ENCODE results near the gene GPR137C.
A peak's percentile ranks its signal among the peaks of the same experiment; 100 is the strongest.

The GPR137C gene

DNA sequence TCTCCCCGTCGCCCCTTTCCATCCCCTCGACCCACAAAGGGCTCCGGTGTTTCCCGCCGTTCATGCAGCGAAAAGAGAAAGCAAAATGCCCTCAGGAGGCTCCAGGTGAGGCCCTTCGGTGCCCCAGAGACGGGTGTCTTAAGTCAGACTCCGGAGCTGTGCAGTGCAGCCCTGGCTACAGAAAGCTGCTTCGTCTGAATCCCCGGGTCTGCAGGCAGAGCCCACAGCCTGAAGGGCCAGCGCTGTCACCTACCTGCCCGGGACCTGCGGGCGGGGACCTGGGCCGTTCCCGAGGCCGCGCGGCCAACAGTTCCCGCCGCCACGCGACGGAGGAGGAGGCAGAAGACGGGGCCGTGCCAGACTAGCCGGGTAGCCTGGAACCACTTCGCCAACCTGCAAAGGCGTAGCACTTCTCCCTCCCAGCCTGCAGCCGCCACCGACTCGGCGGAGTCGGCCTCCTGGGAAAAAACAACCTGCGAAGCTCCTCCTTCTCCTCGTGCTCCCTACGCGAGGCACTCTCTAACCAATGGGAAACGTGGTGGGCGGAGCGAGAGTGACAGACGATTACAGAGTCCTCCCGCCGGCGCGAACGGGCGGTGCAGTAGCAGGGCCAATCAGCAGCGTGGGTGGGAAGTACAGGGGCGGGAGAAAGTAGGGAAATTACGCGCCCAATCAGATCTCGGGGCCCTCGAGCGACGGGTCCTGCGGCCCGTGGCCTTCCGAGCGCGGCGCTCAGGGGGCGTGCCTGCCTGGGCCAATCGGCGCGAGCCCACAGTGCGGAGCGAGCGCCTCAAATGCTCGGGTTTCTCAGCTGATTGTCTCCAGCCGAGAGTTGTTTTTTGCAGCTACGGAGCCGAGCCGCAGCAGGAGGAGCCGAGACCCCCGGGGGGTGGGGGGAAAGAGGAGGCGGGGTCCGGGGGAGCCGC, at the start of gene GPR137C, which contains the start of gene TXNDC16:
GPR137C (plus strand) TSS at position 774 of the 926 bp plus-strand sequence. CDS start 312 bp downstream, outside the sequence.
TXNDC16 (minus strand) TSS at position 443 of the 926 bp plus-strand sequence. CDS start 8,948 bp downstream, outside the sequence.
- intact Hi-C loops (cut with DNase I): no loop called here
- DNase-seq: peak; percentile 99 to 100 (median 100)

DNA sequence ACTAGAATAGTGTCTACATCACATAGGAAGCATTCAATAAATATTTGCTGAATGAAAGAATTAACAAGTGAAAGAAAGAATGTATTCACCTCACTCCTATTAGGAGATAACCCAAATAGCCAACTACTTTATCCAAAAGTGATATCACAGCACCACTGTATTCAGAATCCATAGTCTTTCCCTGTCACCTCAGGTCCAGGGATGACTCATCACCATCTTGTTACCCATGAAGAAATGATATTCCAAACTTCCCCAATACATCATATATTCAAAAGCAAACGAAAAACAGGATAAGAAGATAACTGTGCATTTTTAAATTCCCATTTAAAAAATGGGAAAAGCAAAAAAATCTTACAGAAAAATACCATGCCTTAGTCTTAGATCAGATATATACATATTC, 39.4 kb upstream of the GPR137C start:
- intact Hi-C loops (cut with DNase I): no loop called here
- DNase-seq: no peak

DNA sequence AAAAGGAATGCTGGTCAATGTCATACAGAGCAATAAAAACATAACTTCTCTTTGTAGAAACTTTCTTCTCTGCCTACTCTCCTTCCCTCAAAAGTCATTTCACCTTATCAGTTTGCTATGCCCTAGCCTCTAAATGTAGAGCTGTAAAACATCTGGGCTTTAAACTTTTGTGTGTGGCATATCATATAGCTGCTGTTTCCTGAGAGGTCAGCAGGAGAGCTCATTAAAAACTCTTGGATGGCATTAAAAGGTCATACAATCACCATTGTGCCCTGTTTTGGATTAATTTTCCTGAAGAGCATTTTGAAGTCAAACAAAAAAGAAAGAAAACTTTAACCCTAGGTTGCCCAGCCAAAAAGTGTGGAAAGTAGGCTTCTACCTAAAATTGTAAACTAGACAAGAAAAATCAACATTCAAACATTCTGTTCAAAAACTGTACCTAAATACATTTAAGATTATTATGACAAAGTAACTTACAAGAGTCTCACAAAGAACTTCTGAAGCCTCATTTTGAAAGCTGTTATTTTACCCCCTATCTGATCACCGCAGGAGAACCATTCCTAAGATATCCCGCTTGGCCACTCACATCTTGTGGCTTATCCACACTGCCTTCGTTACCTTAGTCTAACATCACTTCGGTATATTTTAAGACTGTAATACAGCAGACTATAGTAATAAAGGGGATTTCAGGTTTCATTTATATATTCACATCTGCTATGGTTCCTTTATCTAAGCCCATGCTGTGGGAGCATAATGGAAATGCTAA, 38.4 kb upstream of the GPR137C start:
- DNase-seq: no peak
- intact Hi-C loops (cut with DNase I): no loop called here

DNA sequence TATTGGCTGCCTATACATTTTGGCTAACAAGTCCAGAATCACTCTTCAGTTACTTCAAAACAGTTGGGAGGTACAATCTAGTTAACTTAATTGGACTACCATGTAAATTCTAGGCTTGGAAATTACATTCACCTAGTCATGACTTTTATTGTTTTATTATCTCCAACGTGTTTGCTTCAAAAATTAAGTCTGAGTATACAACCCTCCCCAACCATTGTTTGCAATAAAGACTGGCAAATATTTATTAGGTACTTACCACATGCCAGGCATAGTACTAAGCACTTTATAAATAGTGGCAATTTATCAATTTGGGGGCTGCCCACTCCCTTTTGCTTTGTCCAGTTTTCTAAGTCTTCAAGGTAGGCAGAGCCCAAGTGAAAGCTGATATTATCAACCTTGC, 30.6 kb upstream of the GPR137C start:
- intact Hi-C loops (cut with DNase I): no loop called here
- DNase-seq: no peak

DNA sequence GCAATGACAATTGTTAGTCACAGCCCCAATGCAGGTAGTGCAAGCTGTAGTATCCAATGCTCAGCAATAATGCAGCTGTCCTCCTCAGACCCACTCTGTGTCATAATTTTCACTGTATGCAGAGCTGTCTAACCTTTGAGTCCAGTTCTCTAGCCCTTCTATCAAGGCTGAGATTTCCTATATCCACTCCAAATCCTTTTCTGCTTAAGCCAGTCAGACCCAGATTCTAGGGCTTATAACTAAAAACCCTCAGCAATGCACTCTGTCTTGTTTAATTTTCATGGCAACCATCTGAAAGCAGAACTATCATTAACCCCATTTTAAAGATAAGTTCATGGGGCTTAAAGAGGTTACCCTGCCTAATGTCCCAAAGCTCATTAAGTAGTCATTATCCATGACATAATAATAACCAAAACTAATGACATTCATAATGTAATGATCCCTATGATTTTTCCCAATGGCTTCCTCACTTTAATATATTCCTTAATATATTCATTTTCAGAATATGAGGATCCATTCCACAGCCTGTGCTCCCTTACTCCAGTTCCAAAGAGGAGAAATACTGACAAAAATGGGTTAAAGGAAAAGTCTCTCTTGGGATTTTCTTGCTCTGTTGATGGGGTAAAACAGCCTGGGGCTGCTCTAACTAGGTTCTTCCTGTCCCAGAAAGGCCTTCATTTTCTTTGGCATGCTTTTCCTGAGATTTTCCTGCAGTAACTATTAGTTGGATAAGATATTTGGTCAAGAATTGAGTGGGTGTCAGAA, 29.9 kb upstream of the GPR137C start:
- intact Hi-C loops (cut with DNase I): no loop called here

DNA sequence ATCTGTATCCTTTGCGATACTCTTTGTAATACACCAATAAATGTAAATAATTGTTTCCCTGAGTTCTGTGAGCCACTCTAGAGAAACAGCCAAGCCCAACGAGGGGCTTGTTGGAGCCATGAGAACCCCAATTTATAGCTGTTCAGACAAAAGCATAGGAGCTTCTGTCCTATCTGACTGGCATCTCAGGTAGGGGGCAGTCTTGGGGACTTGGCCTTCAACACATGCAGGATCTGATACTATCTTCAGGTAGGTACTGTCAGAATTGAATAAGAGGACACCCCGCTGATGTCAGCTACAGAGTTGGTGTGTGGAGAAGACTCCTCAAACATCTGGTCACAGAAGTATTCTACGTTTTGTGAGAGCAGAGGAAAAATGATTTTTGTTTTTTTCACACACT, 25.6 kb upstream of the GPR137C start:
- no peak for DNase-seq
- intact Hi-C loops (cut with DNase I): no loop called here

More for the DNA sequence above, 29.9 kb upstream of the GPR137C start:
- DNase-seq: no peak

- intact Hi-C loops (cut with DNase I): no loop called here
- no peak for DNase-seq
Measured at GRCh38 chr14:52531481-52531880, 21.2 kb upstream of the GPR137C start.

DNA sequence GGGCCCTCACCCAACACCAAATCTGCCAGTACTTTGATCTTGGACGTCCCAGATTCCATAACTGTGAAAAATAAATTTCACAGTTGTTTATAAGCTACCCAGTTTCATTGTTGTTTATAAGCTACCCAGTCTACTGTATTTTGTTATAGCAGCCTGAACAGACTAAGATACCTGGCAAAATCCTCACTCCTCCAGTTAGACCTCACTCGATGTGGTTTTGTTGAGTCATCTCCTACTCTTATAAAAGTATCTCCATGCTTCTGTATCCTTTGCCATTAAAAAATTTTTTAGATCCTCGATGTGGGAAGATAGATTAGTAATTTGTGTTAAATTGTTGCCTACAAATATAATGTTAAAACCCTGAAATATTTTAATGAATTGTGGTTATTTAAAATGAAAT, 16.4 kb upstream of the GPR137C start:
- intact Hi-C loops (cut with DNase I): no loop called here
- DNase-seq: no peak

- no peak for DNase-seq
- intact Hi-C loops (cut with DNase I): no loop called here
Measured at GRCh38 chr14:52538623-52539022, 14.0 kb upstream of the GPR137C start.

- intact Hi-C loops (cut with DNase I): no loop called here
- DNase-seq: no peak
Measured at GRCh38 chr14:52545584-52546317, 6.9 kb upstream of the GPR137C start.

GRCh38 chr14:52546318-52546670, 6.3 kb upstream of the GPR137C start:
- DNase-seq: no peak
- intact Hi-C loops (cut with DNase I): no loop called here

GRCh38 chr14:52547027-52547426, 5.6 kb upstream of the GPR137C start:
- intact Hi-C loops (cut with DNase I): no loop called here
- no peak for DNase-seq

DNA sequence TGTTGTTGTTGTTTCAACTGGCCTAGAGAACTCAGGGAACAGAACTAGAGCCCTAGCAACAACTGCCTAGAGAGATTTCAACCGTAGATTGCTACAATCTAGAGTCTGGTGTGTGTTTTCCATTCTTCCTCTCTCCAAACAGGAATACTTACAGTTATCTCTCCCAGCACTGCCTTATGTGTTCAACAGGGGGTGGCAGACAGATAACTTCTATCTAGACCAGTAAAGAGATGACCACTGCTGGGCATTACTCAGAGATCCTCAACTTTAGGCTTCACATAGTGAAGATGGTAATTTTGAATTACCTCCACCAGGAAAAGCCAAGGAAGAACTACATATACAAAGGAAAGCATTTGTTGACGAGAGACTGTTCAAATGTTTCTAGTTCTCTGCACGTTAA, 5.1 kb upstream of the GPR137C start:
- no peak for DNase-seq
- intact Hi-C loops (cut with DNase I): no loop called here

DNA sequence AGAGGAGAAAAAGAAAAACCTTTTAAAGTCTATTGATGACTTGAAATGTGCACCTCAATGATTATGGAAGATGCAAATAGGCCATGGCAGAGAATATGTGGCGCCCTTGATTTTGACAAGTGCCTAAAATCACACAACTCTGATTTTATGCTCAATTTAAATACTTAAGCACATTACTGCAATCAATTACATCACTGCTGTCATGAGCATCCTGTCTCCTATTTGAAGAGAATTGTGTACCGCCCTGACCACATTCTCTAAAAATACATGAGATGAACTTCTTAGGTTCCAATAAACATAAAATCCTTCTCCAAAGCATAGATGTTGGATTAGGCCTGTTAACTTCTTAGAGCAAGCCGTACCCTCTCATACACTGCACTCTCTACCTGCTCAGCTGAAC, 2.0 kb upstream of the GPR137C start:
- intact Hi-C loops (cut with DNase I): no loop called here
- DNase-seq: no peak

DNA sequence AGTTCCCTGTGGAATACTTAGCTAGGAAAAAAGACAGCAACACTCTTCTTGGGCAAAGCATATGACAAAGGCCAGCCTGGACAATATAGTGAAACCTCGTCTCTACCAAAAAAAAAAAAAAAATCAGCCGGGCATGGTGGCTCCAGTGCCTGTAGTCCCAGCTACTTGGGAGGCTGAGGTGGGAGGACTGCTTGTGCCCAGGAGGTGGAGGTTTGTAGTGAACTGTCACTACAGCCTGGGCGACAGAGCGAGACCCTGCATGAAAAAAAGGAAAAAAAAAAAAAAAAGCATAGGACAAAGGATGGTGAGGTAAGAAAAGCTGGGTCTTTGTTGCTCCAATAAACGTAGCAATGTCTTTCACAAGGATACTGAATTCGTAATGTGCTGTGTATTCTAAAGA, 1.4 kb upstream of the GPR137C start:
- intact Hi-C loops (cut with DNase I): no loop called here
- DNase-seq: no peak

DNA sequence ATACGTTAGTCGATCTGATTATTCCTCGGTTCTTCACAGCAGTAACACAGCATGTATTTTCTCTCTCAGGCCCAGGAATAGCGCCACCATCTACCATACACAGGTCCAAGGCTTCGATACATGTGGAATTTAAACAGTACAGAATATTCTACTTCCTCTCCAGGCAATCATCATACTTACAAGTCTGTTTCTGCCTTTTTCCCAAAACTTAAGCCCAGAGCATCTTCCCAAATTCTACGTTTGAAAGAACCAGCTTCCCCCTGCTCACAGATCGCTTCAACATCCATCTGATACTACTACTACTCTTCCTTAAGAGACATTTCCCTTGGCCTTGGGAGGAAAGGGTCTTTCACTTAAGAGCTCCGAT, 957 bp upstream of the GPR137C start:
- DNase-seq: peak in 28 of 42 donors; percentile 13 to 71 (median 38)
- intact Hi-C loops (cut with DNase I): no loop called here

- intact Hi-C loops (cut with DNase I): no loop called here
- DNase-seq: peak in 40 of 42 donors; percentile 1 to 65 (median 32)
Measured at GRCh38 chr14:52553002-52553670, 500 bp downstream of the GPR137C start.

Measured in head of caudate nucleus (tissue), 42 donors.